PC-3 (cell line): ENCODE data around the gene CRISP1. TPM values are rescaled to one million over a fixed set of nuclear protein-coding genes. Genes with fewer than 3 reads are reported as not detected.

ENCODE experiments used
- ATAC-seq: fragments of 200-7000 bp; cut with Tn5 transposase; 2 replicates; pipeline ENCODE4 v1.9.1; 2020; ENCODE audit warnings: mild to moderate bottlenecking, moderate library complexity
- BruUV-seq: library from RNA; stranded (reverse); fragments of 400-500 nt; replicated peaks from 2 replicates; lab custom pipeline; 2021; lab: Mats Ljungman, UMichigan
- CTCF ChIA-PET: fragments of 300-600 bp; sonication (Branson Sonifier 250); formaldehyde crosslinking; loops from one replicate; lab custom pipeline; 2022; ENCODE audit warnings: antibody characterized with exemption; lab: Charles Lee
- POLR2A ChIA-PET: fragments of 300-600 bp; sonication (Branson Sonifier 250); formaldehyde crosslinking; loops from one replicate; lab custom pipeline; 2022; ENCODE audit warnings: antibody characterized with exemption; ENCODE audit not compliant: unreplicated experiment; lab: Charles Lee
- DNase-seq: peaks from one replicate; pipeline ENCODE4 v3.0.0-alpha.2; 2015
- H2AFZ ChIP-seq: fragments of 300-600 bp; sonication (generic); 2 replicates; pipeline ENCODE4 v1.6.0; 2016; ENCODE audit warnings: antibody characterized with exemption, low read length
- H3F3A ChIP-seq: fragments of 300-600 bp; sonication (generic); one replicate; pipeline ENCODE4 v1.6.0; 2017; ENCODE audit warnings: antibody characterized with exemption, low read length, control low read depth, mild to moderate bottlenecking; ENCODE audit not compliant: unreplicated experiment
- H3K27ac ChIP-seq: fragments of 300-600 bp; sonication (generic); 2 replicates; pipeline ENCODE4 v1.5.1; 2016; ENCODE audit warnings: mild to moderate bottlenecking, low read length
- H3K27me3 ChIP-seq: fragments of 300-600 bp; sonication (generic); 2 replicates; pipeline ENCODE4 v1.6.1; 2016; ENCODE audit warnings: low read length, mixed read lengths
- H3K36me3 ChIP-seq: fragments of 300-600 bp; sonication (generic); 2 replicates; pipeline ENCODE4 v1.6.1; 2016; ENCODE audit warnings: low read depth, mixed run types, low read length, mixed read lengths
- H3K4me1 ChIP-seq: fragments of 300-600 bp; sonication (generic); 2 replicates; pipeline ENCODE4 v1.5.1; 2016; ENCODE audit warnings: low read length; ENCODE audit not compliant: insufficient read depth
- H3K4me2 ChIP-seq: fragments of 300-600 bp; sonication (generic); 2 replicates; pipeline ENCODE4 v1.6.0; 2016; ENCODE audit warnings: low read length
- H3K4me3 ChIP-seq: fragments of 300-600 bp; sonication (generic); 2 replicates; pipeline ENCODE4 v1.5.1; 2016; ENCODE audit warnings: mild to moderate bottlenecking, low read length, mixed read lengths
- H3K79me2 ChIP-seq: fragments of 300-600 bp; sonication (generic); 2 replicates; pipeline ENCODE4 v1.6.1; 2017; ENCODE audit warnings: low read length, mixed read lengths
- H3K9ac ChIP-seq: fragments of 300-600 bp; sonication (generic); 2 replicates; pipeline ENCODE4 v1.6.0; 2016; ENCODE audit warnings: mild to moderate bottlenecking, low read length
- H3K9me2 ChIP-seq: fragments of 300-600 bp; sonication (generic); replicated peaks from 2 replicates; pipeline ENCODE4 v1.6.1; 2016; ENCODE audit warnings: mixed run types, low read length, mixed read lengths
- H3K9me3 ChIP-seq: fragments of 300-600 bp; sonication (generic); 2 replicates; pipeline ENCODE4 v1.6.1; 2016; ENCODE audit warnings: low read length, mixed read lengths
- H4K20me1 ChIP-seq: fragments of 300-600 bp; sonication (generic); 2 replicates; pipeline ENCODE4 v1.6.1; 2016; ENCODE audit warnings: low read length, mixed read lengths
- EZH2 ChIP-seq: fragments of 300-600 bp; sonication (generic); IDR thresholded peaks from one replicate; pipeline ENCODE4 v1.6.1; 2017; ENCODE audit warnings: antibody characterized with exemption, mild to moderate bottlenecking, low read length; ENCODE audit not compliant: unreplicated experiment
- EZH2phosphoT487 ChIP-seq: fragments of 300-600 bp; sonication (generic); IDR thresholded peaks from 2 replicates; pipeline ENCODE4 v1.6.1; 2018; ENCODE audit warnings: mild to moderate bottlenecking, antibody characterized with exemption, low read length, borderline replicate concordance
- intact Hi-C: fragments of 100-400 bp; cut with micrococcal nuclease; formaldehyde crosslinking; loops from 2 replicates; pipeline ENCODE4 v1.9.0; 2023
- total RNA-seq: library from RNA; depleted of rRNA; stranded (reverse); fragments of >200 nt; gene quantifications from 2 replicates; pipeline ENCODE4 v1.2.3, GENCODE V29; 2014
- TF ChIP-seq, protein P1 (sequence below): fragments of 300-600 bp; sonication (generic); conservative IDR thresholded peaks from 2 replicates; pipeline ENCODE4 v1.5.1; 2017; ENCODE audit warnings: antibody characterized with exemption, low read depth, mild to moderate bottlenecking, low read length

CRISP1 gene
- total RNA-seq, 1 experiment from 2014 or later = not detected

DNA sequence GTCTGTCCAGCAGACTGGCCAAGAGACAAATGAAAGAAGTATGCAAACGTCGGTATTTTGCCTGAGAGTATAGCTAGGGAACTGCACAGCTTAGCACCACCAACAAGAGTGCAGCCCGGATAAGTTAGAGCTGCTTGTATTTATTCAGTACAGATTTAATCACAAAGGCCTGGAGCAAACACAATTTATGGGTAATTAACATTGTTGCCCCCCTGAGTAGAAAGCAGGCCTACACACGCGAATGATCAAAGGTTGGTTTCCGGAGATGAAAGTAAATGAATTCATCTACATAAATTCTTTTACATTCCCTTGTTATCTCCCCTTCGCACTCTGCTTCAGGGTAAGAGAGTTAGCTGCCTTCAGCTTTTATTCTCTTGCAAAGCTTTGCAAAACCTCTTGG lies 24.7 kb upstream of the CRISP1 start:
- Histone ChIP-seq H4K20me1 (no peaks in the 10 kb centered on the region), H3K36me3 (no peaks in the 10 kb centered on the region), H3K27ac (no peak overlapping the region), H3K4me3 (no peak overlapping the region), H3K4me2 (no peak overlapping the region), H3K27me3 (peaks cover 13% of the 10 kb centered on the region), H3F3A (no peaks in the 10 kb centered on the region), H3K9ac (no peak overlapping the region), H2AFZ (no peak overlapping the region), H3K79me2 (no peaks in the 10 kb centered on the region), H3K4me1 (no peaks in the 10 kb centered on the region), H3K9me3 (no peaks in the 10 kb centered on the region), H3K9me2 (no peaks in the 10 kb centered on the region)
- BruUV-seq = no TSS peak
- POLR2A ChIA-PET = no interaction called here
- CTCF ChIA-PET = no interaction called here
- ATAC-seq (no peak), DNase-seq (no peak)
- intact Hi-C loops = no loop called here
- TF ChIP-seq, protein P1, sequence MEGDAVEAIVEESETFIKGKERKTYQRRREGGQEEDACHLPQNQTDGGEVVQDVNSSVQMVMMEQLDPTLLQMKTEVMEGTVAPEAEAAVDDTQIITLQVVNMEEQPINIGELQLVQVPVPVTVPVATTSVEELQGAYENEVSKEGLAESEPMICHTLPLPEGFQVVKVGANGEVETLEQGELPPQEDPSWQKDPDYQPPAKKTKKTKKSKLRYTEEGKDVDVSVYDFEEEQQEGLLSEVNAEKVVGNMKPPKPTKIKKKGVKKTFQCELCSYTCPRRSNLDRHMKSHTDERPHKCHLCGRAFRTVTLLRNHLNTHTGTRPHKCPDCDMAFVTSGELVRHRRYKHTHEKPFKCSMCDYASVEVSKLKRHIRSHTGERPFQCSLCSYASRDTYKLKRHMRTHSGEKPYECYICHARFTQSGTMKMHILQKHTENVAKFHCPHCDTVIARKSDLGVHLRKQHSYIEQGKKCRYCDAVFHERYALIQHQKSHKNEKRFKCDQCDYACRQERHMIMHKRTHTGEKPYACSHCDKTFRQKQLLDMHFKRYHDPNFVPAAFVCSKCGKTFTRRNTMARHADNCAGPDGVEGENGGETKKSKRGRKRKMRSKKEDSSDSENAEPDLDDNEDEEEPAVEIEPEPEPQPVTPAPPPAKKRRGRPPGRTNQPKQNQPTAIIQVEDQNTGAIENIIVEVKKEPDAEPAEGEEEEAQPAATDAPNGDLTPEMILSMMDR = no peak
- TF ChIP-seq EZH2 = no peak
- no peak for TF ChIP-seq EZH2phosphoT487

DNA sequence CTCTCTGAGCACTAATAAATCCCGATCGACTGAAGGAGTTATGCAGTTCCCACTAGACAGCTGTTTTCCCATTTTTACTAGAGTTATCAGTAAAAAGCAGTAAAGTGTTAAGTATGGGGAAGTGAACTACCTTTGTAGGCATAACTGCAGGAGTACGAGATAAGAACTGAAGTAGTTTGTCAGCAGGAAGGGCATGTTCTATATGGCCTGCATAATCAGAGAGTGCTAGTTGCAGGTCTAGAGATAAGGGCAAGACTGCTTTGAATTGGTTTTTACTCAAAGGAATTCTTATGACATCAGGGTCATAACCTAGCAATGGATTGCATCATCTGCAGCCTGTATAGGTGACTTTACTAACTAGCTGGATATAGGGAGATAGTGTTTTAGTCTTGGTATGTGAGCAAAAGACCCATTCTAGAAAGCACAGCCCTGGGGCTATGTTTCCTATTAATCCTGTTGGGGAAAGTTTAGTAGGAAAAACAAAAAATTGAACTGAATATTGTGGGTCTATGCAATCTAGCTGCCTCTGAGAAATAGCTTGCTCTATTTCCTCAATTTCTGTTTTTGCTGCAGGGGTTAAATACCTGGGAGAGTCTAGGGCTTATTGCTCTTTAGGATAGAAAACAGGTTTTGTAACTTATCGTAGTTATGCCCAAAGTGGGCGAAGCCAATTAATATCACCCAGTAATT lies 22.6 kb upstream of the CRISP1 start:
- no peak for ATAC-seq
- no peak overlapping the region for H3K9ac ChIP-seq
- no peaks in the 10 kb centered on the region for H3K9me3 ChIP-seq
- POLR2A ChIA-PET = no interaction called here
- H4K20me1 ChIP-seq = no peaks in the 10 kb centered on the region
- H2AFZ ChIP-seq = no peak overlapping the region
- CTCF ChIA-PET = no interaction called here
- no peaks in the 10 kb centered on the region for H3K36me3 ChIP-seq
- intact Hi-C loops = no loop called here
- H3K4me1 ChIP-seq = no peaks in the 10 kb centered on the region
- TF ChIP-seq EZH2 = no peak
- no peak for TF ChIP-seq EZH2phosphoT487
- TF ChIP-seq, protein P1 = no peak
- no peaks in the 10 kb centered on the region for H3K79me2 ChIP-seq
- peaks cover 13% of the 10 kb centered on the region for H3K27me3 ChIP-seq
- DNase-seq = no peak
- no TSS peak for BruUV-seq
- no peak overlapping the region for H3K4me3 ChIP-seq
- H3K9me2 ChIP-seq = no peaks in the 10 kb centered on the region
- H3F3A ChIP-seq = no peaks in the 10 kb centered on the region
- no peak overlapping the region for H3K4me2 ChIP-seq
- no peak overlapping the region for H3K27ac ChIP-seq

DNA sequence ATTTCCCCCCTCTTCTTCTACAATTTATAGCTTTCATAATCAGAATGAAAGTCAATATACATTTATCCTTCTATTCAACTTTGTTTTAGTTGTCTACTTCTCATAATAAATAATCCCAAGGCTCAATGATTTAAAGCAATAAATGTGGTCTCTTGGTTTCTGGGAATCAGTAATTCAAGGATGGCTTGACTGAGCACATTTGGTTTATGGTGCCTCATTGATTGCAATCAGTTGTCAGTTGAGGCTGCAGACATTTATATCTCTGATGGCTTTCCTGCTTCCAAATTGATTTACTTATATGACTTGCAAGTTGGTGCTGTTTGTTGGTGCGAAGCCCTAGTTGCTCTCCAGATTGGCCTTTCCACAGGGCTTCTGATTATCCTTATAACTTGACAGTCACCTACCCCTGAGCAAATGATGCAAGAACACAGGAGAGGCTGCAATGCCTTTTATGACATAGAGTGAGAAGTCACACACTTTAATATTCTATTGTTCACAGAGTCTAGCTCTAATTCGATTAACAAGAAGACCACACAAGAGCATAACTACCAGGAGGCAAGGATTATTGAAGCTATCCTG lies 2.7 kb upstream of the CRISP1 start:
- Histone ChIP-seq H3K79me2 (no peaks in the 10 kb centered on the region), H3K9me3 (no peaks in the 10 kb centered on the region), H3K9me2 (no peaks in the 10 kb centered on the region), H3K36me3 (no peaks in the 10 kb centered on the region), H3K4me3 (no peak overlapping the region), H3K27ac (no peak overlapping the region), H4K20me1 (no peaks in the 10 kb centered on the region), H3F3A (no peaks in the 10 kb centered on the region), H3K27me3 (peaks cover 3% of the 10 kb centered on the region; the same call in 1 of the 2 replicates), H3K9ac (no peak overlapping the region), H3K4me2 (no peak overlapping the region), H3K4me1 (no peaks in the 10 kb centered on the region), H2AFZ (no peak overlapping the region)
- no peak for TF ChIP-seq EZH2phosphoT487
- TF ChIP-seq, protein P1 = no peak
- no peak for TF ChIP-seq EZH2
- ATAC-seq (no peak), DNase-seq (no peak)
- ChIA-PET CTCF (no interaction called here), POLR2A (no interaction called here)
- intact Hi-C loops = no loop called here
- no TSS peak for BruUV-seq
